HEK293 (cell line): ENCODE measurements around the gene LPO.

Experiments used
- CTCF ChIA-PET: fragments of 350-600 bp; formaldehyde crosslinking; extraction: SDS; loops from one replicate; lab custom pipeline; 2021; ENCODE audit warnings: antibody characterized with exemption; lab: Yijun Ruan, JAX
- POLR2A ChIA-PET: fragments of 300-600 bp; formaldehyde crosslinking; extraction: SDS; loops from one replicate; lab custom pipeline; 2020; ENCODE audit warnings: antibody characterized with exemption, inconsistent platforms; lab: Yijun Ruan, JAX
- H3K27ac ChIP-seq: fragments of 200-500 bp; sonication (Bioruptor generic); 2 replicates; pipeline ENCODE4 v1.5.1; 2014; ENCODE audit warnings: low read depth, low read length, control low read depth, inconsistent platforms; ENCODE audit errors: extremely low read depth
- H3K36me3 ChIP-seq, 2 experiments: fragments of 200-500 bp in 1 of 2; sonication (Bioruptor generic) in 1 of 2; 1 replicate in 1 of 2; 2 replicates in 1 of 2; pipeline ENCODE4 v1.5.1; 2014 to 2017; ENCODE audit warnings: inconsistent platforms in 2 of 2, low read length in 2 of 2; ENCODE audit not compliant: control insufficient read depth in 2 of 2, insufficient read depth in 1 of 2
- H3K4me1 ChIP-seq: fragments of 200-500 bp; sonication (Bioruptor generic); 2 replicates; pipeline ENCODE4 v1.5.1; 2014; ENCODE audit warnings: mild to moderate bottlenecking, low read length, inconsistent platforms; ENCODE audit not compliant: control insufficient read depth, insufficient read depth
- H3K4me3 ChIP-seq: 2 replicates; pipeline ENCODE4 v1.5.1; 2011; ENCODE audit warnings: low read depth, mild to moderate bottlenecking, control low read depth, low read length, moderate library complexity
- H3K9me3 ChIP-seq: fragments of 200-500 bp; sonication (Bioruptor generic); 2 replicates; pipeline ENCODE4 v1.5.1; 2014; ENCODE audit warnings: low read depth, low read length, inconsistent platforms; ENCODE audit not compliant: control insufficient read depth, insufficient read depth
- ATF2 ChIP-seq: fragments of 450-650 bp; formaldehyde crosslinking; IDR thresholded peaks from 2 replicates; pipeline ENCODE4 v1.5.1; 2016; ENCODE audit warnings: missing biosample characterization, missing genetic modification characterization, low read depth
- BCL11A ChIP-seq: fragments of 450-650 bp; formaldehyde crosslinking; IDR thresholded peaks from 2 replicates; pipeline ENCODE4 v1.5.1; 2016; ENCODE audit warnings: low read depth, missing biosample characterization, missing genetic modification characterization
- REPIN1 ChIP-seq: fragments of 450-650 bp; formaldehyde crosslinking; IDR thresholded peaks from 2 replicates; pipeline ENCODE4 v1.5.1; 2017; ENCODE audit warnings: missing biosample characterization, missing genetic modification characterization, low read depth
- SCRT2 ChIP-seq: fragments of 450-650 bp; formaldehyde crosslinking; IDR thresholded peaks from 2 replicates; pipeline ENCODE4 v1.5.1; 2016; ENCODE audit warnings: missing biosample characterization, missing genetic modification characterization
- SP2 ChIP-seq: fragments of 450-650 bp; formaldehyde crosslinking; IDR thresholded peaks from 2 replicates; pipeline ENCODE4 v1.5.1; 2016; ENCODE audit warnings: missing biosample characterization, missing genetic modification characterization
- TSHZ1 ChIP-seq: fragments of 450-650 bp; formaldehyde crosslinking; IDR thresholded peaks from 2 replicates; pipeline ENCODE4 v1.5.1; 2016; ENCODE audit warnings: missing biosample characterization, missing genetic modification characterization, borderline replicate concordance
- ZBTB1 ChIP-seq: fragments of 450-650 bp; formaldehyde crosslinking; IDR thresholded peaks from 2 replicates; pipeline ENCODE4 v1.5.1; 2016; ENCODE audit warnings: missing biosample characterization, missing genetic modification characterization
- ZBTB20 ChIP-seq: fragments of 450-650 bp; formaldehyde crosslinking; IDR thresholded peaks from 2 replicates; pipeline ENCODE4 v1.5.1; 2016; ENCODE audit warnings: missing biosample characterization, missing genetic modification characterization
- ZFP3 ChIP-seq: fragments of 450-650 bp; formaldehyde crosslinking; IDR thresholded peaks from 2 replicates; pipeline ENCODE4 v1.5.1; 2016; ENCODE audit warnings: low read depth, missing biosample characterization, missing genetic modification characterization
- ZNF140 ChIP-seq: fragments of 450-650 bp; formaldehyde crosslinking; IDR thresholded peaks from 2 replicates; pipeline ENCODE4 v1.5.1; 2016; ENCODE audit warnings: missing biosample characterization, missing genetic modification characterization
- ZNF155 ChIP-seq: fragments of 450-650 bp; formaldehyde crosslinking; IDR thresholded peaks from 2 replicates; pipeline ENCODE4 v1.5.1; 2016; ENCODE audit warnings: missing biosample characterization, missing genetic modification characterization
- ZNF175 ChIP-seq: fragments of 450-650 bp; formaldehyde crosslinking; IDR thresholded peaks from 2 replicates; pipeline ENCODE4 v1.5.1; 2016; ENCODE audit warnings: missing biosample characterization, missing genetic modification characterization
- ZNF184 ChIP-seq: fragments of 450-650 bp; IDR thresholded peaks from 2 replicates; pipeline ENCODE4 v1.5.1; 2018; ENCODE audit warnings: missing biosample characterization, mild to moderate bottlenecking, missing genetic modification characterization
- ZNF37A ChIP-seq: fragments of 450-650 bp; IDR thresholded peaks from 2 replicates; pipeline ENCODE4 v1.5.1; 2018; ENCODE audit warnings: missing biosample characterization, missing genetic modification characterization
- ZNF394 ChIP-seq: fragments of 450-650 bp; formaldehyde crosslinking; IDR thresholded peaks from 2 replicates; pipeline ENCODE4 v1.5.1; 2016; ENCODE audit warnings: missing biosample characterization, missing genetic modification characterization, mild to moderate bottlenecking, moderate library complexity, borderline replicate concordance
- ZNF48 ChIP-seq: fragments of 450-650 bp; formaldehyde crosslinking; IDR thresholded peaks from 2 replicates; pipeline ENCODE4 v1.5.1; 2016; ENCODE audit warnings: missing biosample characterization, missing genetic modification characterization
- ZNF529 ChIP-seq: fragments of 450-650 bp; formaldehyde crosslinking; IDR thresholded peaks from 2 replicates; pipeline ENCODE4 v1.5.1; 2017; ENCODE audit warnings: missing genetic modification characterization, missing biosample characterization; ENCODE audit not compliant: insufficient replicate concordance
- ZNF544 ChIP-seq: fragments of 450-650 bp; formaldehyde crosslinking; IDR thresholded peaks from 2 replicates; pipeline ENCODE4 v1.5.0; 2017; ENCODE audit warnings: missing biosample characterization, missing genetic modification characterization
- ZNF580 ChIP-seq: fragments of 450-650 bp; formaldehyde crosslinking; IDR thresholded peaks from 2 replicates; pipeline ENCODE4 v1.5.1; 2016; ENCODE audit warnings: missing biosample characterization, missing genetic modification characterization
- ZNF596 ChIP-seq: fragments of 450-650 bp; IDR thresholded peaks from 2 replicates; pipeline ENCODE4 v1.5.0; 2018; ENCODE audit warnings: missing biosample characterization, mild to moderate bottlenecking, missing genetic modification characterization, moderate library complexity
- ZNF610 ChIP-seq: fragments of 450-650 bp; formaldehyde crosslinking; IDR thresholded peaks from 2 replicates; pipeline ENCODE4 v1.5.1; 2016; ENCODE audit warnings: missing biosample characterization, missing genetic modification characterization, borderline replicate concordance
- ZNF626 ChIP-seq: fragments of 450-650 bp; sonication (Bioruptor Pico); formaldehyde crosslinking; IDR thresholded peaks from 2 replicates; pipeline ENCODE4 v1.5.1; 2018; ENCODE audit warnings: missing biosample characterization, missing genetic modification characterization, inconsistent platforms
- ZNF629 ChIP-seq: fragments of 450-650 bp; formaldehyde crosslinking; IDR thresholded peaks from 2 replicates; pipeline ENCODE4 v1.5.1; 2017; ENCODE audit warnings: missing biosample characterization, missing genetic modification characterization
- ZNF660 ChIP-seq: fragments of 450-650 bp; IDR thresholded peaks from 2 replicates; pipeline ENCODE4 v1.5.1; 2018; ENCODE audit warnings: missing biosample characterization, mild to moderate bottlenecking, missing genetic modification characterization
- ZNF768 ChIP-seq: fragments of 450-650 bp; formaldehyde crosslinking; IDR thresholded peaks from 2 replicates; pipeline ENCODE4 v1.5.1; 2018; ENCODE audit warnings: missing biosample characterization, mild to moderate bottlenecking, missing genetic modification characterization
- ZNF785 ChIP-seq: fragments of 450-650 bp; formaldehyde crosslinking; IDR thresholded peaks from 2 replicates; pipeline ENCODE4 v1.5.1; 2016; ENCODE audit warnings: missing biosample characterization, missing genetic modification characterization
- TF ChIP-seq, protein P1 (sequence below): fragments of 450-650 bp; formaldehyde crosslinking; IDR thresholded peaks from 2 replicates; pipeline ENCODE4 v1.5.1; 2016; ENCODE audit warnings: missing biosample characterization, missing genetic modification characterization

Gene LPO

GRCh38 chr17:58271216-58271931, 33.0 kb downstream of the LPO start:
- POLR2A ChIA-PET = no interaction called here
- TF ChIP-seq ZNF140 = no peak
- no peak for TF ChIP-seq ATF2 (tag by site-specific recombination)
- no peak for TF ChIP-seq ZNF175 (tag by site-specific recombination)
- TF ChIP-seq ZNF785 (tag by site-specific recombination) = no peak
- TF ChIP-seq ZNF660 (tag by site-specific recombination) = no peak
- no peak for TF ChIP-seq ZNF629 (tag by site-specific recombination)
- TF ChIP-seq, protein P1, sequence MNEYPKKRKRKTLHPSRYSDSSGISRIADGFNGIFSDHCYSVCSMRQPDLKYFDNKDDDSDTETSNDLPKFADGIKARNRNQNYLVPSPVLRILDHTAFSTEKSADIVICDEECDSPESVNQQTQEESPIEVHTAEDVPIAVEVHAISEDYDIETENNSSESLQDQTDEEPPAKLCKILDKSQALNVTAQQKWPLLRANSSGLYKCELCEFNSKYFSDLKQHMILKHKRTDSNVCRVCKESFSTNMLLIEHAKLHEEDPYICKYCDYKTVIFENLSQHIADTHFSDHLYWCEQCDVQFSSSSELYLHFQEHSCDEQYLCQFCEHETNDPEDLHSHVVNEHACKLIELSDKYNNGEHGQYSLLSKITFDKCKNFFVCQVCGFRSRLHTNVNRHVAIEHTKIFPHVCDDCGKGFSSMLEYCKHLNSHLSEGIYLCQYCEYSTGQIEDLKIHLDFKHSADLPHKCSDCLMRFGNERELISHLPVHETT (tag by site-specific recombination) = no peak
- no peak for TF ChIP-seq ZFP3 (tag by site-specific recombination)
- TF ChIP-seq ZNF768 (tag by site-specific recombination) = no peak
- TF ChIP-seq ZBTB1 (tag by site-specific recombination) = no peak
- no peak for TF ChIP-seq TSHZ1 (tag by site-specific recombination)
- TF ChIP-seq ZBTB20 (tag by site-specific recombination) = no peak
- TF ChIP-seq ZNF580 (tag by site-specific recombination) = no peak
- TF ChIP-seq BCL11A = no peak
- no peak for TF ChIP-seq ZNF37A (tag by site-specific recombination)
- TF ChIP-seq ZNF48 = no peak
- TF ChIP-seq SP2 (tag by site-specific recombination) = no peak
- TF ChIP-seq, all 188 proteins: peak for 0
- CTCF ChIA-PET = interaction anchor here (0.6 to 1.1 kb wide), 2 partner anchors 23 to 252 kb away, joined by 3 read pairs; no protein-coding TSS in a partner anchor

DNA sequence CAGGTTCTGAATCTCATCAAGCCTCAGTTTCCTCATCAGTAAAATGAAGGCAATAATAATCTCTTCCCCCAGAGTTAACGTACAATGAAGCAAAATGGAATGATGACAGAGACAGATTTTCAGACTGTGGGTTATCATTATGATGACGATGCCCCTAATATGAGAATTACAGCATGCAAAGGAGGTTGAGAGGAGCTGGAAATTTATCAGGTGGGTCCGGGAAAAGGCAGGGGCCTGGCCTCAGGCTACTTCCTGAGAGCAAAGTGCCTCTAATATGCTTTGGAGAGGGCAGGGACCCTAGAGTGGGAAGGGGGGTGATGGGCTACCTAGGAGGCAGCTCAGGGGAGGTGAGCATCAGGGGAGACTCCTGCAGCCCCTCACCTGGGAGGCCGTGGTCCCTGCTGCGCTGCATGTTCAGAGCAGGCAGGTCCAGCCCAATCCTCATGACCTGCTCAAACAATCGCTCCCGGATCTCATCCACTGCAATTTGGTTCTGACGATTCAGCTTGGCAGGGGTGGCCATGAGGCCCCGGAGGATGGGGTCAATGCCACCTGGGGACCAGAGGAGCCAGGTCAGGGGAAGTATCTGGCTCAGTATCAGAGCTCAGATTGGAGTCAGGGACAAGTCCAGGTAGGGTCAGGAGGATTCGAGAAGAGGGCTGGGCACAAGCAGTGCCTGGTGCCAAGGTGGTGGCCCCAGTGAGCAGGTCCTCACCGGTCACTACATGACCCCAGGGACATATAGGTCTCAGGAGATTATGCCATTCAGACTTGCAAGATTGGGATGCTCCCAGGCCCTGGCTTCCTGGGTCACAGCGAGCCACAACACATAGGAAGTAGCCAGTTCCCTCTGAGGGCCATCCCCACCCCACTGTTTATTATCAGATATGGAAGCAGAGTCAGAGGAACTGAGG, 34.2 kb downstream of the LPO start:
- no peak overlapping the region for H3K27ac ChIP-seq
- no peaks in the 10 kb centered on the region for H3K9me3 ChIP-seq
- H3K36me3 ChIP-seq = no peaks in the 10 kb centered on the region
- no peak overlapping the region for H3K4me3 ChIP-seq
- CTCF ChIA-PET = interaction anchor here (0.6 kb wide), 2 partner anchors 78 to 79 kb away, joined by 3 to 4 read pairs; partner anchors contain the start of gene SUPT4H1
- TF ChIP-seq ZNF610 (tag by site-specific recombination) = no peak
- TF ChIP-seq ZNF155 (tag by site-specific recombination) = no peak
- TF ChIP-seq ZNF394 (tag by site-specific recombination) = no peak
- TF ChIP-seq ZNF529 (tag by site-specific recombination) = no peak
- TF ChIP-seq REPIN1 (tag by site-specific recombination) = no peak
- no peak for TF ChIP-seq ZNF544 (tag by site-specific recombination)
- no peak for TF ChIP-seq ZNF596
- no peak for TF ChIP-seq ZFP3 (tag by site-specific recombination)
- TF ChIP-seq ZNF184 = no peak
- no peak for TF ChIP-seq ZNF140
- TF ChIP-seq ZNF626 (tag by site-specific recombination) = no peak
- no peak for TF ChIP-seq SCRT2
- TF ChIP-seq, all 188 proteins: peak for 0
- no peaks in the 10 kb centered on the region for H3K4me1 ChIP-seq
- POLR2A ChIA-PET = no interaction called here

More at GRCh38 chr17:58271216-58271931, 33.0 kb downstream of the LPO start:
- Histone ChIP-seq H3K36me3 (no peaks in the 10 kb centered on the region), H3K27ac (no peak overlapping the region), H3K4me3 (no peak overlapping the region), H3K4me1 (no peaks in the 10 kb centered on the region), H3K9me3 (no peaks in the 10 kb centered on the region)
